ENCODE measurements around the gene MATCAP1. TPM values are rescaled to one million over a fixed set of nuclear protein-coding genes. Genes with fewer than 3 reads are reported as not detected.

The MATCAP1 gene
- total and polyA plus RNA-seq, 2 of the 13 experiments (the other 11 are each of a cell fraction or from before 2014, with no cell fraction given) = 11.2 to 24.5 TPM

GRCh38 chr16:67183627-67184452, at the start of gene MATCAP1 (continued):
- TF ChIP-seq PITX1 (CRISPR knock-in tag; IDR thresholded peaks at IDR 0.05) = no peak
- peak; percentile 82 for TF ChIP-seq HNRNPK (IDR thresholded peaks at IDR 0.05; ENCODE audit: low read depth, low read length, poor library complexity, severe bottlenecking)
- TF ChIP-seq ZNF784 (CRISPR knock-in tag; IDR thresholded peaks at IDR 0.05; ENCODE audit: borderline replicate concordance) = peak; percentile 95
- no peak for TF ChIP-seq AGO2 (optimal IDR thresholded peaks at IDR 0.05; ENCODE audit: low read depth, low read length)
- peak; percentile 43; the same call in 1 of the 2 replicates for TF ChIP-seq HES4 (CRISPR knock-in tag; IDR thresholded peaks at IDR 0.05; ENCODE audit: borderline replicate concordance)
- no peak for TF ChIP-seq ZNF20 (CRISPR knock-in tag; IDR thresholded peaks at IDR 0.05)
- no peak for TF ChIP-seq ISX (CRISPR knock-in tag; conservative IDR thresholded peaks at IDR 0.05)
- TF ChIP-seq ATF7 (IDR thresholded peaks at IDR 0.05) = peak; percentile 75
- TF ChIP-seq ATF7 (CRISPR knock-in tag; IDR thresholded peaks at IDR 0.05) = peak; percentile 91
- no peak; the same call in 1 of the 2 replicates for TF ChIP-seq ZMAT3 (CRISPR knock-in tag; conservative IDR thresholded peaks at IDR 0.05)
- peak; percentile 79 for TF ChIP-seq SALL1 (CRISPR knock-in tag; IDR thresholded peaks at IDR 0.05)
- TF ChIP-seq ZXDC (CRISPR knock-in tag; IDR thresholded peaks at IDR 0.05) = no peak
- TF ChIP-seq FOXA1 (IDR thresholded peaks at IDR 0.05) = no peak
- 0 out of 2 replicates have a peak, but pooled peaks have one; percentile 7 for TF ChIP-seq FOXA1 (CRISPR knock-in tag; IDR thresholded peaks at IDR 0.05)
- peak; percentile 47; the same call in 1 of the 2 replicates for TF ChIP-seq TOPORS (CRISPR knock-in tag; IDR thresholded peaks at IDR 0.05)
- peak; percentile 86 for TF ChIP-seq TAF1 (CRISPR knock-in tag; IDR thresholded peaks at IDR 0.05)
- peak; percentile 91 for TF ChIP-seq KAT8 (CRISPR knock-in tag; IDR thresholded peaks at IDR 0.05)
- TF ChIP-seq SRSF1 (optimal IDR thresholded peaks at IDR 0.05; ENCODE audit: low read depth, low read length) = peak; percentile 94
- TF ChIP-seq RBAK (CRISPR knock-in tag; IDR thresholded peaks at IDR 0.05) = no peak
- no peak for TF ChIP-seq HMGA1 (CRISPR knock-in tag; conservative IDR thresholded peaks at IDR 0.05)
- peak; percentile 57 for TF ChIP-seq CBX1 (IDR thresholded peaks at IDR 0.05; ENCODE audit: low read depth)
- peak; percentile 82; the same call in 1 of the 2 replicates for TF ChIP-seq TBX2 (CRISPR knock-in tag; IDR thresholded peaks at IDR 0.05; ENCODE audit: borderline replicate concordance)
- TF ChIP-seq SIN3B (IDR thresholded peaks at IDR 0.05; ENCODE audit: low read length) = no peak
- no peak for TF ChIP-seq RNF219 (CRISPR knock-in tag; IDR thresholded peaks at IDR 0.05)
- no peak for TF ChIP-seq MED13 (CRISPR knock-in tag; IDR thresholded peaks at IDR 0.05)
- no peak for TF ChIP-seq TCF7 (IDR thresholded peaks at IDR 0.05; ENCODE audit: low read depth)
- TF ChIP-seq ZNF446 (CRISPR knock-in tag; IDR thresholded peaks at IDR 0.05) = no peak

All from HepG2 (cell line).